Measurements from ENCODE around the gene GIGYF2.

The GIGYF2 gene

DNA sequence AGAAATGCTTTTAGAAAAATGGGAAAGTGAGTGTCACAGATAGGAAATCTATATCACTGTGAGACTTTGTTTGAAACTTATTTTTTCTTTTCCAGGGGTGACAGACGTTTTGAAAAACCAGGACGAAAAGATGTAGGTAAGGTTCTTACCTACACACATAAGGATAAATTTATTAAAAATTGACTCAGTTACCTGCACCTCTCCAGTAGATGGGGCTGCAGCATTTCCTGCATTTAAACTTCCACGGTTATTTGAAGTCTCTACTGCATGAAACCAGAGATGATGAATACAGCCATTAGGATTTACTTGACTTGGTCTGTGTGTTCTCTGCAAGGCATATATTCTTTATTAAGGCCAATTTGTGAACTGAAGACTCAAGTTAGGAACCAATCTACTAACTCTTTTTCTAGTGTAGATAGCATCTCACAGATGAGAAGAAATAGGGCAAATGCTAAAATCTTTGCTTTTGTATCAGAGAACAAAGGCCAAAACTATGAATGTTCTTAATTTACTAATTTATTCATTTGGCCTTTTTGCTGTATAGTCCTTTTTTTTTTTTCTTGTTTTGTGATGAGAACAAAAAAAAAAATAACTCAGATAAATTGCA is 64.3 kb downstream of the GIGYF2 start:
- DNase-seq, result no peak

DNA sequence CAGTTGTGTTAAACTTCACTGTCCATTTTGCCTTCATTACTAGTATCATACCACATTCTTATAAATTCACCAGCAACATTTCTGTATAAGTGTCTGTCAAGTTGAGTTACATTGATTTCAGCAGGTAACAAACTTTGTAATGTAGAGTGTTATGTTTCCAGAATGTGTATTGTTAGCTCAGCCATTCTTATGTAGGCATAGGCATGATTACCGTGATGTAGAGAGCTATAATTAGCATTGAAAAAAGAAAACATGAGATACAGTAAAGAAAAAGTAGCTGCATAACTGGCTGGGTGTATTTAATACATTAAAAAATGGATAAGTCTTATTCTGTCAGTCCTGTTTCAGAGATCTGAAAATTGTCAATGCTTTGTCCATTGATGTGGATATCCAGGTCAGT is 70.7 kb downstream of the GIGYF2 start:
- no peak for DNase-seq

DNA sequence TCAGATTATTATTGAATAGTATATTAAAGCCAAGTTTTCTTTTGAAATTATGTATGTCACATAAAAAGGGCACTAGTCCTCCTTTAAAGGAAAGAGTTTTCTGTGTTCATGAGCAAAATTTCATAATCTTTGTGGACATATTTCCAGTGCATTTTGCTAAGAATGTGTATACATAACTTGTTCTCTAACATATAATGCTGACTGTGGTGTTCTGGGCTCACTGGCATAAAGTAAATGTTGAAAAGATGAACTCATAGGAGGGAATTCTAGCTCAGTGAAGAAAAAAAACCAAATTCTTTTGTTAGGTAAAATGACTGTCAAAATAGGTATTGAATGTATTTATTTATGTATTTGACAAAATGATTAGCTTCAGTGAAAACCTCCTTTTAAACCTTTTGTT is 73.1 kb downstream of the GIGYF2 start:
- no peak for DNase-seq

DNA sequence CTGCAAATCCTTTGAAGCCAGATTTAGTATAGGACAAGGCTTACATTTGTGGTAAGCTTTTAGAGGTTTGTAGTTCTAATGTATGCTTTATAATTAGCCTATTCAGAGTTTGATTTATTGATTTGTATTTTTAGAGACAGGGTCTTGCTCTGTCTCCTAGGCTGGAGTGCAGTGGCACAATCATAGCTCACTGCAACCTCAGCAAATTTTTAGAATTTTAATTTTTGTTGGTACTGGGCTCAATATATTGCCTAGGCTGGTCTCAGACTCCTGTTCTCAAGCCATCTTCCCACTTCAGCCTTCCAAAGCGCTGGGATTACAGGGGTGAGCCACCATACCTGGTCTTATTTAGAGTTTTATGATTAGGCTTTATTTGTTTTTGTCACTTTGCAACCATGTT is 74.7 kb downstream of the GIGYF2 start:
- no peak for DNase-seq

DNA sequence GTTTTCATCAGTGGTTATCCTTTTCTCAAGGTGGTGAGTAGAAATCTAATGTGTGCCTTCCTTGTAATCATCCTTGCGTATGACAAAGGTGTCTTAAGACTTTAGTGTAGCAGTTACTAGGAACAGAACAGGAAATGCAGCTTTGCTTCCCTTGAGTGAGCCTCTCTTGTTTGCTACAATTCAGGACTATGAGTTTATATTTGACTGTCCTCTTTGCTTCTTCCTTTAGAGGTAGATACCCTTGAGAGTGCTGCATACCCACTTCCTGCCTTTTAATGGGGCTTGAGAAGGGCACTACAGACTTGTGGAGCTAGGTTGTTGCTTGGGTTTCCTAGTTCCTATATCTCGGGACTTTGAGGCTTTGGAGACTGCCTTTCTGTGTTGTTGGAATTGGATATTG is 75.4 kb downstream of the GIGYF2 start:
- no peak for DNase-seq

DNA sequence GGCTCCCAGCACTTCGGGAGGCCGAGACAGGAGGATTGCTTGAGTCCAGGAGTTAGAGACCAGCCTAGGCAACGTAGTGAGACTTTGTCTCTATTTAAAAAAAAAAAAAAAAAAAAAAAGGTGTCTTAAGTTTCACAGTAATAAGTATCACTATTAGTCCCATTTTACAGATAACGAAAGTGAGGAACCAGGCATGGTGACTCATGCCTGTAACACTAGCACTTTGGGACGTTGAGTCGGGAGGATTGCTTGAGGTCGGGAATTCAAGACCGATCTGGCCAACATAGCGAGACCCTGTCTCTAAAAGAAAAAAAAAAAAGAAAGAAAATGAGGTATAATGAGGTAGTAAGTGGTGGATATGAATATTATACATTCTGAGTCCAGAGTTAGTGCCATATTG is 76.7 kb downstream of the GIGYF2 start:
- DNase-seq, result no peak

DNA sequence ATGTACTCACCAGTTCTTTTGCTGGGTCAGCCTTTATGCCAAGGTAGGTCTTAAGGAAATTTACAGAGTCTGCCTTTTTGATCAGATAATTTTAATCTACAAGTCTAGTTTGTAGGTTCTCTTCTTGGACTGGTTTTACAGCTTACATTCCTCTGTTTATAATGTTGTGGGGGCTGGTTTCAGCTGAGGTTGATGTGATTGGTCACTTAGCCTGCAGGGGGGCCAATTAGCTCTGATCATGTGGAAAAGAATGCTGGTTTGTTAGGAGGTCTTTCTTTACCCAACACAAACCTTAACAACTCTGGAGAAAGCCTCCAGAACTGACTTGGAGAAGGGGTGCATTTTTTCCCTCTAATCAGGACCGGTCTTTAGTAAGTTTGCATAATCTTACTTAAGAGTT is 79.3 kb downstream of the GIGYF2 start, which contains the start of gene KCNJ13:
Gene KCNJ13, minus strand, starts transcription at position 131 of the 400 bp plus-strand sequence. CDS start 5,203 bp downstream, outside the sequence.
- DNase-seq, result no peak

DNA sequence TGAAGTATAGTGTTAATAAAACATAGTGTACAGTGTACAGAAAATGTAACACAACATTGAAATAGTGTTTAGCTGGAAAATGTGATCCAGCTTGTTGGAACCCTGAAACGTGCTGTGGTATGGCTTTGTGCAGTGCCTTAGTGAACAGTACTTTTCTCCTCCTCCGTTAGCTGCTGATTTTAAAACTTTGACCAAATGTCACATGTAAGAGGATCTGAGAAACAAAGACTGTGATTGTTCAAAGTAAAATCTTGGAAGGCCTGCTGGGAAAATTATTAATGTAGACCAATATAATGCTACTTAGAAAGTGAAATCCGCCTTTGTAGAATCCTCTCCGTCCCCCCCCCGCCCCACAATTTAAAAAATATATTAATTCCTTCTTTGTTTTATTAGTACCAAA is 80.1 kb downstream of the GIGYF2 start:
- DNase-seq, result no peak

DNA sequence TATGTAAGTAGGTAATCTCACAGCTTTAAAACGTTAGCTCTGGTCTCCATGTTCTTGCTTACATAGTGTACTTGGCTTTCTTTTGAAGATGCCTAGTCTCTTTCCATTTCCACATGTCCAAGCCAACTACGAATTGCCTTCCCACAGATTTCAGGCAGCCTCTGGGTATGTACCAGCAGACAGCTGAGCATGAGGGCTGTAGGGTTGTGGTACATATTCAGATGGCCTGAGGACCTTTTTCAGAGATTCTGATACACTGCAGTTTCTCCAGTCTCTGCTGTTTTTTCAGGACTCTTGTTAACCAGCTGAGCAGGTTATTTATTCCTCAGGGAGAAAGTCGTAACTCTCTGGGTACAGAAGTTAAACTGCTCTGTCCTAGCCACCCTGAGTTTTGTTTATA is 82.3 kb downstream of the GIGYF2 start:
- no peak for DNase-seq

DNA sequence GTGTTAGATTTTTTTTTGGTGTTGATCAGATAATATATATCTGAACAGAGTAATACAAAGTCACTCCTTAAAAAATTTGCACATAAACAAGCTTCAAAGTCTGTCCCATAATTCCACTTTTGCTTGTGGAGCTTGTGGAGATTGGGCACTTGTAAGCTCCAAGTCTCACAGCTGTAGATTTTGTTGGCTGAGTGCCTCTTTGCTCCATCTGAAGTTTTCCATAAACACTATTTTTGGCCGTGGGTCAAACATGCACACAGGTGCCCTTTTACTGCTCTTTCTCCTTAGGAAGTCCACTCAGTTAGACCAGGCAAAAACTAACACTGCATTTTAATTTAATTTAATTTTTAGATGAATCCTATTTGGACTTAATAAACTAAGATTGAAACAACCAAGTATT is 82.8 kb downstream of the GIGYF2 start:
- DNase-seq, result no peak

DNA sequence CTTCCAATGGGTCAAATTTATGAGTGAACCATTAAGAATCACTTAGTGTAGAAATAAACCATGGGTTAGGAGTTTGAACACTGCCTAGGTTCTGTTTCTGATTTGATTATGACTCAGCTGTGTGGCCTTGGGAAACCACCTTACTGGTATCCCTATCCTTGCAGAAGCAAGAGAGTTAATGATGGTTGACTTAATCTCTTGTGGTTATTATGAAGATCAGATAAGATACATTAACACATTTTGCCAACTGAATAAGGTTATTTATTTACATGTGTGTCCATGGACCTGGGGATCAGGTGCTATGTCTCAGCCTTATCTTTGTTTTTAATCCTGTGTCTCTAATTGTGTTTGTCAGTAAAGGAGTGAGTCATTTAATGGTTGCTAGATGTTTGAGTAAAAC is 84.6 kb downstream of the GIGYF2 start:
- no peak for DNase-seq

DNA sequence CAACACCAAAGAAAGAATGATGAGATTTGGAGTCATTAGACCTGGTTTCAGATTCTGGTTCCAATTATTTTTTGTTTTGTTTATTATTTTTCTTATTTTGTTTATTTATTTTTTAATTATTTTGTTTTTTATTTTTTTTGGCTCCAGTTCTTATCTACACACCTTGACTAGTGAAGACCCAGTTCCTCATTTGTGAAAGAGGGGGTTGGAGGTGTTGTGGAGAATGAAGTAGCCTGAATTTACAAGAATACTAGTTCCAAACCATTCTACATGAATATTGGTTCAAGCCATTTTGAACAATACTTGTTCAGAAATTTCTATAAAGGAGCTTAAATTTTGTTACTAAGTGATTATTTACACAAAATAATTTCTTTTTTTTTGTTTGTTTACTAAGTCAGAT is 86.1 kb downstream of the GIGYF2 start:
- DNase-seq, result no peak

DNA sequence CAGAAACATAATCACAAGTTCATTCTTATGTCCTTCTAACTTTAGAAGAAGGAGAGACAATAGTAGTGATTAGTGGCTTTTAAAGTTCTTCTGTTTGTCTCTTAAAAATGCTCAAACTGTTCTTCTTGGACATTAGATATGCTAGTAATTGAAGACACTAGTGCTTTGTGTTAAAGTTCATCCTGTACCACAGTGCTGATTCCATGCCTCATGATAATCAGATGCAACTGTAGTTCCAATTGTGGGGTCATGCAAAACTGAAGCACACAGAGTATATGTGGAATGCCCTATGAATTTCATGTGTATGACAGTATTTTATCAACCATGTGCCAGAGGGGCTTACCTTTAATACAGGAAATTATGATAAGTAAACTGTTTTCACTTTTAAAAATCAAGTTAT is 90.7 kb downstream of the GIGYF2 start:
- DNase-seq, result no peak

DNA sequence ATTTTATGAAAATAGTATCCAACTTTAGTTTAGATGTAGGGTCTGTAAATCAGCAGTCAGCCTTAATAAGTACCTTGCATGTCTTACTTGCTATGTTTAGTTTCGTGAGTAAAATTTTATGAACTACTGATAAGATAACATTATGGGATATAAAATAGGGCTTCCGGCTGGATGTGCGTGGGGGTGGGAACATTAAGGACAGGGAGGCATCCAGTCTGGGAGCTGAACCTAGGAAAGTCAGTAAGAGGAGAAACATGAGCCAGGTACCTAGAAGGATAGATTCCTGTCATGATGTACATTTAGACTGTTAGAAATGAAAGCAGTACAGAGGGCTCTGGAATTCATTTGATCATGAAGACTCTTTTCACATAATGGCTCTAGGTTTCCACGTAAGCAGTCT is 92.0 kb downstream of the GIGYF2 start:
- DNase-seq, result no peak

DNA sequence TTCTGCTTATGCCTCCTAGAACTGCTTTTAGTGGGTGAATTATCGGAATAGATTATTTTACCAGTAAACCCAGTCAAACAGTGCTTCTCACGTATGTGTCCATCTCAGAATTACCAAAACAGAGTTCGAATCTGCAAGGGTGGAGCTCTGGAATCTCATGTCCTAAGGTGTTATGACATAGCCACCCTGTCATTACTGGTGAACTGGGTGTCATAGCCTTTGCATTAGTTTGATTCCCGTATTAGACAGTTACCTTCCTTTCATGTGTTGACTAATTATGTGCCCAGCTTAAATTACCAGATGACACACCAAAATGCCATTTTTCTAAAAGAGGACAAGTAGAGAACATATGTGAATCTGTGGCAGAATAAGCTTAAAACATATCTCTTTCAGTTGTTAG is 94.4 kb downstream of the GIGYF2 start:
- DNase-seq, result no peak

DNA sequence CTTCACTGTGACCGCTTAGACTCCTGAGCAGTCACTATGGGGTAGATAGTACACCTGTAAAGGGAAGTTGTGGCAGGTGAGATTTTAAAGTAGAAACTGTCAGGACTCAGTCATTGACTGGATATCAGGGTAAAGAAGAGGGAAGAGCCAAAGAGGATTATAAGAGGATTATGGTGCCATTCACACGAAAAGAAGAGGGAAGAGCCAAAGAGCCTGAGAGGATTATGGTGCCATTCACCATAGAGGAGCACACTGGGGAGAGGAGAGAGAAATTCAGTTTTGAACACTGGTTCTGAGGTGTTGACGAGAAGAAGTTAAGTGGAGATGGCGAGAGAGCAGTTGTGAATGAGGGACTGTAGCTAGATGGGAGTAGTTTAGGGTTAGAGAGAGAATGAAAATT is 96.1 kb downstream of the GIGYF2 start:
- DNase-seq, result no peak

DNA sequence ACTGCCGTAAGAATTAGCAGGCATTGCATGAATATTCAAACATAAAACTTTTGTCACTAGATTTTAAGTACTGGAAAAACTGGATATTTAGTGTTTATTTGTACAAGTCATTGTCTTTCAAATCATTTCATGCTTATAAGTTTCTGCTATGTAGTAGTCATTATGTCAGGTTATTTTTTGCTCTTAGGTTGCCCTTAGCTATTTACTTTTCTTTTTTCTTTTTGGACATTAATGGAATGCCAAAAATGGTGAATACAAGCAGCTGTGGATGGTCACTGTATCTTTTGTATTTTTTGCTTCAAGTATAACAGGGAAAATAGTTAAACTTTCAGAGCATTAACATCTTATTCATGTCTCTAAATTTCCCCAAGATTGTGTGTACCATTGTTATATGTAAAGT is 97.8 kb downstream of the GIGYF2 start:
- no peak for DNase-seq

DNA sequence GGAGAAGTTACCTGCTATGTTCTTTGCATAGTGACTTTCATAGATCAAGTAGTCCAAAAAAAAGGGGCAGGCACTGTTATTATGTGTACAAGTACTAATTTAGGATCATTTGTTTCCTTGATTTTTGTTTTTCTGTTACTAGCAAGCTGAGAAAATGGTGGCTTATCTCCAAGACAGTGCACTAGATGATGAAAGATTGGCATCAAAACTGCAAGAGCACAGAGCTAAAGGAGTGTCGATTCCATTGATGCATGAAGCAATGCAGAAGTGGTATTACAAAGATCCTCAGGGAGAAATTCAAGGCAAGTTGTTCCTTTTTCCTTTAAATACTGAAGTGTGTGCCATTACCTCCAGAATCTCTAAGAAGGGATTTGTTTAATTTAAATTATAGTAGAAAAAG is 98.8 kb downstream of the GIGYF2 start:
- no peak for DNase-seq

DNA sequence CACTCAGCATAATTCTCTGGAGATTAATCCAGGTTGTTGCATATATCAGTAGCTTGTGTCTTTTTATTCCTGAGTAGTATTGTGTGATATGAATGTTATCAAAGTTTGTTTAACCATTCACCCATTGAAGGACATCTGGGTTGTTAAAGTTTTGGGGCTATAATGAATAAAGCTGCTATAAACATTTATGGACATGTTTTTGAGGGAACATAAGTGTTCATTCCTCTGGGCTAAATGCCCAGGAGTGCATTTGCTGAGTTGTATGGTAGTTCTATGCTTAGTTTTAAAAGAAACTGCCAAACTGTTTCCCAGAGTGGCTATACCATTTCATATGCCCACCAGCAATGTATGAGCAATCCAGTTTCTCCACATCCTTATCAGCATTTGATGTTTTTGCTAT is 101.1 kb downstream of the GIGYF2 start:
- DNase-seq, result no peak

DNA sequence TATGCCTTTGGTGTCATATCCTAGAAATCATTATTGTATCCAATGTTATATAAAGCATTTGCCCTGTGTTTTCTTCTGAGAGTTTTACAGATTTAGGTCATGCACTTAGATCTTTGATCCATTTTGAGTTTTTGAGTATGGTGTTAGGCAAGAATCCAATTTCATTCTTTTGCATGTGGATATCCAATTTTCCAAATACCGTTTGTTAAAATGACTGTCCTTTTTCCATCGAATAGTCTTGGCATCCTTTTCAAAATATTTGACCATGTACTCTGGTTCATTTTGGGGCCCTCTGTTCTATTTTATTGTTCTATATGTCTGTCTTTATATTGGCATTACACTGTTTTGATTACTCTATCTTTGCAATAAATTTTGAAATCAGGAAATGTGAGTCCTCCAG is 103.0 kb downstream of the GIGYF2 start:
- DNase-seq, result no peak

DNA sequence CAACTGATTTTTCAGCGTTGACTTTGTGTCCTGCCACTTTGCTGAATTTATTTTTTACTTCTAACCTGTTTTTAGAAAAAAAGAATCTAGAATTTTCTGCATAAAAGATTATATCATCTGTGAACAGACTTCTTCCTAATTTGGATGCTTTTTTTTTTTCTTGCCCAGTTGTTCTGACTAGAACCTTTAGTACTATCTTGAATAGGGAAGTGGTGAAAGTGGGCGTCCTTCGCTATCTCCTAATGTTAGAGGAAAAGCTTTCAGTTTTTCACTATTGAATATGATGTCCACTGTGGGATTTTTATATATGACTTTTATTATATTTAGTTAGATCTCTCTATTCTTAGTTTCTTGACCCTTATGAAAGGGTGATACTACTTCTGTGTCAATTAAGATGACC is 105.0 kb downstream of the GIGYF2 start:
- no peak for DNase-seq

DNA sequence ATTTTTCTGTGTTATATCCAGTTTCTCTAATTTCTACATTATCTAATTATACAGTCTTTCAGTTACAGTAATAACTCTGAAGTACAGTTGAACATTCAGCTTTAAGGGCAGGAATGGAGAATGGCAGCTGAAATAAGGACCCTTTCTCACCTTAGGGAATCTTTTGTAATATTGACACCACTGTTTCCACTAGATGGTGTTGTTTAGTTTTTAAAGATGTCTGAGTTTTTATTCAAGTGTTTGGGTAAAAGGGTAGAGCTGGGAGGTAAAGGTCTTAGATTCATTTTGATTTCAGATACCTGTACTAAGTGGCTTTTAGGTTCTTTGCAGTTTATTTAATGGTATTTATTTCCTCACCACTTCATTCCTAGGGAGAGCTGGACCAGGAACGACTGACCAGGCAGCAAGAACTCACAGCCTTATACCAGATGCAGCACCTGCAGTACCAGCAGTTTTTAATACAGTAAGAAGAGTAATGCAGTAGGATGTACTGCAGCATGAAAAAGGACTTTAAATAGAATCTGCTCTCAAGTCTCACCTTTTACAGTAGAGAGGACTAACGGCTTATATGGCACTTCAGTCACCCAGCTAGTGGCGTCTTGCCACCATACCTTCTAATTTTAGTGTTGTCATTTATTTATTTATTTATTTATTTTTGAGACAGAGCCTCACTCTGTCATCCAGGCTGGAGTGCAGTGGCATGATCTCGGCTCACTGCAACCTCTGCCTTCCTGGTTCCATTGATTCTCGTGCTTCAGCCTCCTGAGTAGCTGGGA is 112.4 kb downstream of the GIGYF2 start:
- DNase-seq, result no peak

DNA sequence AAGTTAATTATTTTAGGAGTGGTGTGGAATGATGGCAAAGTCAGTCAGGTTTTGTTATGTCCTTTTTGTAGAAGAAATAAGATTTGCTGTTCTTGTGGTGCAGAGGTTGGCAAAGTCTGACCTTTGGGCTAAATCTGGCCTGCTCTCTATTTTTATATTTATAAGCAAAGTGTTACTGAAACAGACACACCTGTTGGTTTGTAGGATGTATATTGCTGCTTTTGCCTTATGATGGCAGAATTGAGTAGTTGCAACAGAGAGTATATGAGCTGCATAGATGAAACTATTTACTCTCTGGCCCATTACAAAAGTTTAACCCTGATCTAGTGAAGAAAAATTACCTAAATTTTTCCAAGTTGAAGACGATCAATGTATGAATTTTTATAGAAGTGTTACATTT is 113.3 kb downstream of the GIGYF2 start:
- no peak for DNase-seq

DNA sequence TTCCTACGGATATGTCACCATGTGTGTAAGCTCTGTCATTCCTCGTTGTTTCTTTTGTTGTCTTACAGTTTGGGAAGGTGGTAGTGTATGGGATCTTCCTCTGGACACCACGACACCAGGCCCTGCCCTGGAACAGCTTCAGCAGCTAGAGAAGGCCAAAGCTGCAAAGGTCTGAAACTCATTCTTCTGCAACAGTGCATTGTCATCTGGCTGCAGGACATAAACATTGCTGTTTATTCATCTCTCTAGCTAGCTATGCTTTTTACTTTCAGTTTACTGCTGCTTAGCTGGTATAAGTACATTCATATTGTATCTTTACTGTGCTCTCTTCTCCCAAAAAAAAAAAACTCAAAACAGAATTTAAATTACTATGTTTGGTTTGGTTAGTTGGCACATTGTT is 118.4 kb downstream of the GIGYF2 start:
- DNase-seq, result no peak

DNA sequence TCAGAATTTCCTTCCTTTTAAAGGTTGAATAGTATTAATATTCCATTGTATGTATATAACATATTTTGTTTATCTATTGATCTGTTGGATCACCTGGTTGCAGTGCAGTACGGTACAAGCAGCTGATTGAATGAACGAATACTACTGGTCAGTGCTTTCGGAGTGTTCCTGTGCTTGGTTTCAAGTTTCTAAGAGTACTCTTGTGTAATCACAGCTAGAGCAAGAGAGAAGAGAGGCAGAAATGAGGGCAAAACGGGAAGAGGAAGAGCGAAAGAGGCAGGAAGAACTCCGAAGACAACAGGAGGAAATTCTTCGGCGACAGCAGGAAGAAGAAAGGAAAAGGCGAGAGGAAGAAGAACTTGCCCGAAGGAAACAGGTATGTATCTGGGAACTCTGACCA is 119.5 kb downstream of the GIGYF2 start:
- no peak for DNase-seq
